GM19438 (cell line): ENCODE measurements around the gene ARRDC2.
"Not testable (repeated sequence)": the region's sequence is repeated elsewhere in the genome, so short reads cannot be mapped to it uniquely, and the experiment has no call there.

Experiments
- ATAC-seq: cut with Tn5 transposase; IDR thresholded peaks from one replicate; pipeline ENCODE4 v1.9.1; 2021; ENCODE audit warnings: low read depth; ENCODE audit not compliant: unreplicated experiment

Gene ARRDC2

GRCh38 chr19:18007917-18008673, at the start of gene ARRDC2:
TSS of gene ARRDC2 (plus strand) at chr19:18008170. CDS start at chr19:18008311, 141 bp downstream.
- peak; percentile 62 for ATAC-seq

GRCh38 chr19:17963936-17964691, 43.9 kb upstream of the ARRDC2 start:
- ATAC-seq: no peak

- no peak for ATAC-seq
Observed at GRCh38 chr19:17965370-17966128, 42.4 kb upstream of the ARRDC2 start.

- ATAC-seq: no peak
Observed at GRCh38 chr19:17966129-17966483, 41.9 kb upstream of the ARRDC2 start.

- no peak for ATAC-seq
Observed at GRCh38 chr19:17966550-17967256, 41.3 kb upstream of the ARRDC2 start, which contains the start of gene KCNN1. TSS of gene KCNN1 (plus strand) at chr19:17967107. CDS start at chr19:17973889, 6,782 bp downstream.

- no peak for ATAC-seq
Observed at GRCh38 chr19:17967257-17968051, 40.5 kb upstream of the ARRDC2 start.

GRCh38 chr19:17968362-17968761, 39.6 kb upstream of the ARRDC2 start:
- no peak for ATAC-seq

GRCh38 chr19:17969096-17969792, 38.7 kb upstream of the ARRDC2 start:
- no peak for ATAC-seq

- no peak for ATAC-seq
Observed at GRCh38 chr19:17972230-17972629, 35.7 kb upstream of the ARRDC2 start.

GRCh38 chr19:17973759-17974158, 34.2 kb upstream of the ARRDC2 start:
- ATAC-seq: no peak

- ATAC-seq: no peak
Observed at GRCh38 chr19:17974551-17974950, 33.4 kb upstream of the ARRDC2 start.

- no peak for ATAC-seq
Observed at GRCh38 chr19:17975032-17975431, 32.9 kb upstream of the ARRDC2 start.

GRCh38 chr19:17977021-17977420, 30.9 kb upstream of the ARRDC2 start:
- no peak for ATAC-seq

- ATAC-seq: no peak
Observed at GRCh38 chr19:17977488-17977887, 30.5 kb upstream of the ARRDC2 start.

GRCh38 chr19:17981611-17982010, 26.4 kb upstream of the ARRDC2 start:
- no peak for ATAC-seq

- no peak for ATAC-seq
Observed at GRCh38 chr19:17982430-17982829, 25.5 kb upstream of the ARRDC2 start.

GRCh38 chr19:17985037-17985818, 22.7 kb upstream of the ARRDC2 start:
- no peak for ATAC-seq

- ATAC-seq: not testable (repeated sequence)
Observed at GRCh38 chr19:17986569-17986968, 21.4 kb upstream of the ARRDC2 start.
